Endodermal cell (in vitro differentiated cells): ENCODE results near the gene ZDHHC17. TPM values are rescaled to one million over a fixed set of nuclear protein-coding genes. Genes with fewer than 3 reads are reported as not detected.

Experiments used
- DNase-seq: peaks from one replicate; pipeline ENCODE4 v3.0.0-alpha.2; 2017
- H3K27ac ChIP-seq: 2 replicates; pipeline ENCODE4 v1.5.1; 2013; ENCODE audit warnings: mild to moderate bottlenecking, low read depth, low read length, moderate library complexity
- H3K27me3 ChIP-seq: 2 replicates; pipeline ENCODE4 v1.6.1; 2013; ENCODE audit warnings: mild to moderate bottlenecking, low read length, moderate library complexity; ENCODE audit not compliant: insufficient read depth, control insufficient read depth, poor library complexity, severe bottlenecking
- H3K36me3 ChIP-seq: 2 replicates; pipeline ENCODE4 v1.7.0; 2013; ENCODE audit warnings: mild to moderate bottlenecking, low read length, moderate library complexity; ENCODE audit not compliant: control insufficient read depth, insufficient read depth
- H3K4me1 ChIP-seq: one replicate; pipeline ENCODE4 v1.7.0; 2013; ENCODE audit warnings: low read length; ENCODE audit not compliant: control insufficient read depth, insufficient read depth
- H3K4me3 ChIP-seq: 2 replicates; pipeline ENCODE4 v1.5.1; 2013; ENCODE audit warnings: mild to moderate bottlenecking, low read length, moderate library complexity
- H3K9ac ChIP-seq: 2 replicates; pipeline ENCODE4 v1.6.1; 2013; ENCODE audit warnings: mild to moderate bottlenecking, low read length, moderate library complexity; ENCODE audit not compliant: poor library complexity, severe bottlenecking; ENCODE audit errors: extremely low read depth
- H3K9me3 ChIP-seq: 2 replicates; pipeline ENCODE4 v1.6.1; 2013; ENCODE audit warnings: mild to moderate bottlenecking, low read length, moderate library complexity; ENCODE audit not compliant: control insufficient read depth
- H3K27ac Mint-ChIP-seq: 2 replicates; pipeline ENCODE4 v1.8.0; 2020; ENCODE audit warnings: mixed read lengths
- H3K27me3 Mint-ChIP-seq: 2 replicates; pipeline ENCODE4 v1.8.0; 2021; ENCODE audit warnings: mild to moderate bottlenecking, mixed read lengths; ENCODE audit not compliant: insufficient read depth
- H3K36me3 Mint-ChIP-seq: 2 replicates; pipeline ENCODE4 v1.8.0; 2020; ENCODE audit warnings: low read depth, mixed read lengths
- H3K4me1 Mint-ChIP-seq: 2 replicates; pipeline ENCODE4 v1.8.0; 2020; ENCODE audit warnings: mixed read lengths
- H3K4me3 Mint-ChIP-seq: 2 replicates; pipeline ENCODE4 v1.8.0; 2020; ENCODE audit warnings: mild to moderate bottlenecking, moderate library complexity, mixed read lengths
- H3K9me3 Mint-ChIP-seq: 2 replicates; pipeline ENCODE4 v1.8.0; 2020; ENCODE audit warnings: mild to moderate bottlenecking, mixed read lengths
- WGBS, 2 experiments: methylation state at CpG; one replicate each; pipeline versions ENCODE4 v1.1.5 to v1.1.7; 2013; ENCODE audit warnings: missing lambda C conversion rate in 2 of 2, mixed read lengths in 1 of 2; ENCODE audit not compliant: insufficient coverage in 1 of 2, insufficient read length in 1 of 2; 5-methylcytosine and 5-hydroxymethylcytosine counted together
- total RNA-seq, 2 donors: library from RNA; stranded (reverse); fragmentation: NEBNext Ultra II Directional in 1 of 2; extraction: Animal tissue kit (Norgen Biotek cat#: 25700) in 1 of 2; gene quantifications; 2 replicates in 1 of 2; 3 replicates in 1 of 2; pipeline ENCODE4 v1.2.1, GENCODE V29; 2021
- TF ChIP-seq, protein P1 (sequence below): fragments of 200-600 bp; sonication (generic); conservative IDR thresholded peaks from 2 replicates; pipeline ENCODE4 v1.5.0; 2021; ENCODE audit warnings: antibody characterized with exemption, mild to moderate bottlenecking

ZDHHC17 gene
- total RNA-seq, 2 donors from 2014 or later: 37.9 to 40.0 TPM

DNA sequence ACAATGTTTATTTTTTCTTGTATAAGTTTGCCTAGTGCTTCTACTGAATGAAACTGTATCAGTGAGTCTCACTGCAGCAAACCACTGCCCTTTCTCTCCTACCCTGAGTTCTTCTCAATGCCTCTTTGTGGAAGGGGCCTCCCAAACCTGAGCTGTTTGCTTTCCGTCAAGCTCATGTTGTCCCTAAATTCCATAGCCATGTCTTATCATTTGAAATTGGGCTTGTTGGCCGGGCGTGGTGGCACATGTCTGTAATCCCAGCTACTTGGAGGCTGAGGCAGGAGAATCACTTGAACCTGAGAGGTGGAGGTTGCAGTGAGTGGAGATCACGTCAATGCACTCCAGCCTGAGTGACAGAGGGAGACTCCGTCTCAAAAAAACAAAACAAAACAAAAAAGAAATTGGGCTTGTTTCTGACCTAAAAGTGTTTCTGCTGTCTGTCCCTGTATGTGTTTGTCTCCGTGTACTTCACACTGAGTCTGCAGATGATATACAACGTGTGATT, 116.7 kb downstream of the ZDHHC17 start:
- H3K4me1 Mint-ChIP-seq: peaks cover 24% of the 10 kb centered on the region
- no peaks in the 10 kb centered on the region for H3K36me3 ChIP-seq
- 88 to 91% methylated on average over 3 to 6 of the region's 7 CpGs for WGBS, 2 experiments
- no peaks in the 10 kb centered on the region for H3K9me3 Mint-ChIP-seq
- peaks cover 19% of the 10 kb centered on the region for H3K27me3 ChIP-seq
- H3K4me3 ChIP-seq: no peak overlapping the region
- no peaks in the 10 kb centered on the region for H3K36me3 Mint-ChIP-seq
- no peaks in the 10 kb centered on the region for H3K9me3 ChIP-seq
- H3K27me3 Mint-ChIP-seq: peaks cover 10% of the 10 kb centered on the region
- H3K4me3 Mint-ChIP-seq: no peak overlapping the region
- H3K4me1 ChIP-seq: peaks cover 6% of the 10 kb centered on the region
- no peak overlapping the region for H3K27ac Mint-ChIP-seq
- H3K27ac ChIP-seq: no peak overlapping the region
- H3K9ac ChIP-seq: no peak overlapping the region
- TF ChIP-seq, protein P1, sequence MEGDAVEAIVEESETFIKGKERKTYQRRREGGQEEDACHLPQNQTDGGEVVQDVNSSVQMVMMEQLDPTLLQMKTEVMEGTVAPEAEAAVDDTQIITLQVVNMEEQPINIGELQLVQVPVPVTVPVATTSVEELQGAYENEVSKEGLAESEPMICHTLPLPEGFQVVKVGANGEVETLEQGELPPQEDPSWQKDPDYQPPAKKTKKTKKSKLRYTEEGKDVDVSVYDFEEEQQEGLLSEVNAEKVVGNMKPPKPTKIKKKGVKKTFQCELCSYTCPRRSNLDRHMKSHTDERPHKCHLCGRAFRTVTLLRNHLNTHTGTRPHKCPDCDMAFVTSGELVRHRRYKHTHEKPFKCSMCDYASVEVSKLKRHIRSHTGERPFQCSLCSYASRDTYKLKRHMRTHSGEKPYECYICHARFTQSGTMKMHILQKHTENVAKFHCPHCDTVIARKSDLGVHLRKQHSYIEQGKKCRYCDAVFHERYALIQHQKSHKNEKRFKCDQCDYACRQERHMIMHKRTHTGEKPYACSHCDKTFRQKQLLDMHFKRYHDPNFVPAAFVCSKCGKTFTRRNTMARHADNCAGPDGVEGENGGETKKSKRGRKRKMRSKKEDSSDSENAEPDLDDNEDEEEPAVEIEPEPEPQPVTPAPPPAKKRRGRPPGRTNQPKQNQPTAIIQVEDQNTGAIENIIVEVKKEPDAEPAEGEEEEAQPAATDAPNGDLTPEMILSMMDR: no peak
- no peak for DNase-seq

DNA sequence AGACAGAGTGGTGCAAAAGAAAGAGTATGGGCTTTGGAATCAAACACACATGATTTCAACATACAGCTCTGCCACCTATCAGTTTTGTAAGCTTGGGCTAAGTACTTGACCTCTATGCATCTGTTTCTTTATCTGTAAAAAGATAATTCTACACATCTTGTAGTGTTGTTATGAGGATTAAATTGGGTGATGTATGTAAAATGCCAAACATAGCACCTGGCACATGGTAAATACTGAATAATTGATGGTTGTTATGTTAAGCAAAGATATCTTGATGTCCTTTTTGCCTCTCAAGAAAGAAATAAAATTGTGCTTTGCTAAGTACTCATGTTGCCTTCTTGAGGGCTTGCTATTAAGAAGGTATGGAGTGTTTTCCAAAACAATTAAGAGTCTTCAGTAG, 117.2 kb downstream of the ZDHHC17 start:
- DNase-seq: no peak
- Mint-ChIP-seq H3K9me3 (no peaks in the 10 kb centered on the region), H3K27me3 (peaks cover 10% of the 10 kb centered on the region), H3K4me3 (no peak overlapping the region), H3K36me3 (no peaks in the 10 kb centered on the region), H3K4me1 (peaks cover 24% of the 10 kb centered on the region), H3K27ac (no peak overlapping the region)
- Histone ChIP-seq H3K27me3 (peaks cover 19% of the 10 kb centered on the region), H3K9me3 (no peaks in the 10 kb centered on the region), H3K36me3 (no peaks in the 10 kb centered on the region), H3K27ac (no peak overlapping the region), H3K4me3 (no peak overlapping the region), H3K9ac (no peak overlapping the region), H3K4me1 (peaks cover 6% of the 10 kb centered on the region)
- TF ChIP-seq, protein P1: no peak

DNA sequence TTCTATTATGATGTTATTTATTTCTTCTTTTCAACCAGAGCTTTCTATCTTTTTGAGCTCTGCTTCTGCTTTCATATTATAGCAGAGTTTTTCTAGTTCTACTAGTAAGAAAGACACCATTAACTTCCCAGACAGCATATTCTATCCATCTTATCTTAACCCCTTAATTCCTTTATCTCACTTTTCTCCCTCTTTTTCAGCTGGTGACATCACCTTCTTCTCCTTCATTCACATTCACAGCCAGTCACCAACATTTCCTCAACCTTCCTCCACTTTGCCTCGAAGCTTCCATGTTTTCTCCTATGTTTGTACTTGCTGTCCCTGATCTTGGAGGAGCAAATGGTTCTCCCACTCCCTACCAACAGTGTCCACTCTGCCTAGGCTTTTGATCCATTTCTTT, 118.5 kb downstream of the ZDHHC17 start:
- H3K4me3 Mint-ChIP-seq: no peak overlapping the region
- H3K36me3 Mint-ChIP-seq: no peaks in the 10 kb centered on the region
- no peak overlapping the region for H3K27ac Mint-ChIP-seq
- no peak for DNase-seq
- H3K4me1 ChIP-seq: peaks cover 6% of the 10 kb centered on the region
- no peak overlapping the region for H3K27ac ChIP-seq
- H3K9ac ChIP-seq: no peak overlapping the region
- peaks cover 19% of the 10 kb centered on the region for H3K4me1 Mint-ChIP-seq
- peaks cover 19% of the 10 kb centered on the region for H3K27me3 ChIP-seq
- TF ChIP-seq, protein P1: no peak
- WGBS, 2 experiments: 82 to 100% methylated on average over 1 of the region's 1 CpG
- no peaks in the 10 kb centered on the region for H3K9me3 Mint-ChIP-seq
- no peaks in the 10 kb centered on the region for H3K36me3 ChIP-seq
- H3K9me3 ChIP-seq: no peaks in the 10 kb centered on the region
- peaks cover 10% of the 10 kb centered on the region for H3K27me3 Mint-ChIP-seq
- no peak overlapping the region for H3K4me3 ChIP-seq
